Testis (tissue), 3 donors: ENCODE results near the gene SMOC2. TPM values are rescaled to one million over a fixed set of nuclear protein-coding genes. Genes with fewer than 3 reads are reported as not detected.
"Not testable (repeated sequence)": the region's sequence is repeated elsewhere in the genome, so short reads cannot be mapped to it uniquely, and the experiment has no call there.

Experiments
- DNase-seq: peaks from one replicate; pipeline ENCODE4 v3.0.0-alpha.2; 2019
- H3K27ac ChIP-seq, 2 donors: fragments of 200-600 bp; sonication (generic); one replicate each; pipeline ENCODE4 v1.5.1; 2019
- H3K27me3 ChIP-seq: fragments of 200-600 bp; sonication (generic); one replicate; pipeline ENCODE4 v1.5.1; 2019
- H3K36me3 ChIP-seq: fragments of 200-600 bp; sonication (generic); one replicate; pipeline ENCODE4 v1.5.1; 2017; ENCODE audit warnings: low read depth; ENCODE audit errors: missing control alignments
- H3K4me1 ChIP-seq: fragments of 200-600 bp; sonication (generic); one replicate; pipeline ENCODE4 v1.5.1; 2019
- H3K4me3 ChIP-seq, 2 donors: fragments of 200-600 bp; sonication (generic); one replicate each; pipeline ENCODE4 v1.5.1; 2017 to 2019
- H3K9me3 ChIP-seq: fragments of 200-600 bp; sonication (generic); one replicate; pipeline ENCODE4 v1.5.1; 2017
- CTCF ChIP-seq, 3 experiments: fragments of 450-650 bp in 2 of 3; fragments of 200-600 bp in 1 of 3; sonication (generic) in 1 of 3; IDR thresholded peaks; one replicate each; pipeline ENCODE4 v1.5.1; 2016 to 2019; ENCODE audit warnings: antibody characterized with exemption in 3 of 3, mild to moderate bottlenecking in 2 of 3, moderate library complexity in 1 of 3
- POLR2A ChIP-seq: fragments of 450-650 bp; IDR thresholded peaks from one replicate; pipeline ENCODE4 v1.6.1; 2017; ENCODE audit warnings: antibody characterized with exemption, mild to moderate bottlenecking, moderate library complexity
- WGBS, 2 donors: methylation state at CpG; one replicate each; pipeline ENCODE4 v1.1.5; 2018; 5-methylcytosine and 5-hydroxymethylcytosine counted together
- intact Hi-C: fragments of 100-400 bp; cut with DNase I; formaldehyde crosslinking; loops from one replicate; pipeline ENCODE4 v1.15.1; 2023; ENCODE audit warnings: low total_unique reads
- polyA plus RNA-seq: library from polyadenylated mRNA; stranded (reverse); fragments of 350-450 nt; fragmentation: Illumina TruSeq; extraction: RNeasy Lipid Tissue Mini Kit (QIAGEN cat#74804); gene quantifications from one replicate; pipeline ENCODE4 v1.2.3, GENCODE V29; 2014; ENCODE audit warnings: low read depth, low replicate concordance; ENCODE audit not compliant: insufficient read depth
- total RNA-seq, 2 donors: library from RNA; depleted of rRNA; stranded (reverse); fragments of >200 nt; gene quantifications; one replicate each; pipeline ENCODE4 v1.2.3, GENCODE V29; 2016

The SMOC2 gene
- total and polyA plus RNA-seq, 3 donors from 2014 or later = 78.4 to 140 (median 110) TPM

DNA sequence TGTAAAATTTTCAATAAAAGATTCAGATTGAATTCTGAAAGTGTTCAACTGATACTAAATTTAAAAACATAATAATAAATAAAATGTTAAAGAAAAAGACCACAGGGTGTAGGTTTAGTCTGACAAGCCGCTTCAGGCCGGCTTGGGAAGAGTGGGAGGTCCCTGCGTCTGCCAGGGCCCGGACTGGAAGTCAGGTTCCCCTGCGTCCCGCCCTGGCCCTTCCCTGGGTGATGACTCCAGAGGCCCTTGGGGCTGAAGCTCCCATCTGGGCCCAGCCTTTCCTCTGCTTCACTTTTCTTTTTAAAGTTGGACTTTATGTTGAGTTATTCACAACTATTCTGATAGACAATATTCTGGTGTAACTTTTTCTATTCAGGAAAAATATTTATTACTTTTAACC lies 93.3 kb downstream of the SMOC2 start:
- no peak for DNase-seq
- Histone ChIP-seq H3K9me3 (no peaks in the 10 kb centered on the region), H3K4me3 (no peak overlapping the region), H3K27me3 (no peaks in the 10 kb centered on the region), H3K4me1 (peaks cover 35% of the 10 kb centered on the region), H3K36me3 (no peaks in the 10 kb centered on the region), H3K27ac (peak overlapping the region in 1 of 2 donors; percentile 80)
- WGBS, 2 donors = 51 to 65% methylated on average over 6 of the region's 6 CpGs
- intact Hi-C loops = no loop called here
- no peak for TF ChIP-seq POLR2A
- no peak for TF ChIP-seq CTCF (IDR thresholded peaks at IDR 0.05)

DNA sequence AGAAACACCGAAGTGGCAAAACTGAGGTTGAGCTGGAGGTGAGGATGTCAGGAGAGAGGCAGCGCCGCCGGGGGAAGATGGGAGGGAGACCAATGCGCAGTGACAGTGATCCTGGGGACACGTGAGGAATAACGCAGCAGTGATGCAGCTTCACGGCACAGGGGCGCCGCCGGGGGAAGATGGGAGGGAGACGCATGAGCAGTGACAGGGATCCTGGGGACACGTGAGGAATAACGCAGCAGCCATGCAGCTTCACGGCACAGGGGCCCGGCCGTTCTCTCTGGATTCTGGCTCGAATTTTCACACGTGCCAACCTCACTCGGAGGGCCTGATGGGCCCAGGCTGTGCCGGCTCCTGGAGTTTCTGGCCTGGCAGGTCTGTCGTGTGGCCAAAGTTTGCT lies 94.7 kb downstream of the SMOC2 start:
- Histone ChIP-seq H3K9me3 (no peaks in the 10 kb centered on the region), H3K36me3 (no peaks in the 10 kb centered on the region), H3K27ac (peak overlapping the region; percentile 75 to 82), H3K27me3 (no peaks in the 10 kb centered on the region), H3K4me3 (no peak overlapping the region), H3K4me1 (peaks cover 49% of the 10 kb centered on the region)
- intact Hi-C loops = no loop called here
- DNase-seq = no peak
- 73 to 91% methylated on average over 18 to 22 of the region's 22 CpGs for WGBS, 2 donors
- no peak for TF ChIP-seq POLR2A
- no peak for TF ChIP-seq CTCF (IDR thresholded peaks at IDR 0.05)

DNA sequence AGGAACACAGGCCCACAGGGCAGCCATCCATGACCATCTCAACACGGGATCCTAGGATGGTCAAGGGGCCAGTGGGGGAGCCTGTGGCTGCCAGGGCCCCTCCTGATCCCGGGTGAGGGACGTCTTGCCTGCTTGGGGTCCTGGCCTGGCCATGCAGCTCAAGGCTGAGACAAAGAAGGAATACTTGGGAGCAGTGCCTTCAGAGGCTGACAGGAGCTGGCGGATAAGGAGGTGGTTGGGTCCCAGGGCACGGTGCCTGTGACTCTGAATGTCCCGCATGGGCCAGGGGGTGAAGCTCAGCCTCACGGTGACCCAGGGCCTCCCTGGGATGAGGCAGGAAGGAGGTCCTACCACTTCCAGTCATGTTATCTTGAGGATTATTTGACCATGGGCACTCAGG lies 95.2 kb downstream of the SMOC2 start:
- DNase-seq = no peak
- no peak for TF ChIP-seq CTCF (IDR thresholded peaks at IDR 0.05)
- TF ChIP-seq POLR2A = no peak
- H3K9me3 ChIP-seq = no peaks in the 10 kb centered on the region
- H3K4me3 ChIP-seq = no peak overlapping the region
- 45 to 51% methylated on average over 6 to 7 of the region's 7 CpGs for WGBS, 2 donors
- no peaks in the 10 kb centered on the region for H3K36me3 ChIP-seq
- peak overlapping the region; percentile 75 to 82 for H3K27ac ChIP-seq
- H3K4me1 ChIP-seq = peaks cover 54% of the 10 kb centered on the region
- no peaks in the 10 kb centered on the region for H3K27me3 ChIP-seq
- intact Hi-C loops = no loop called here

DNA sequence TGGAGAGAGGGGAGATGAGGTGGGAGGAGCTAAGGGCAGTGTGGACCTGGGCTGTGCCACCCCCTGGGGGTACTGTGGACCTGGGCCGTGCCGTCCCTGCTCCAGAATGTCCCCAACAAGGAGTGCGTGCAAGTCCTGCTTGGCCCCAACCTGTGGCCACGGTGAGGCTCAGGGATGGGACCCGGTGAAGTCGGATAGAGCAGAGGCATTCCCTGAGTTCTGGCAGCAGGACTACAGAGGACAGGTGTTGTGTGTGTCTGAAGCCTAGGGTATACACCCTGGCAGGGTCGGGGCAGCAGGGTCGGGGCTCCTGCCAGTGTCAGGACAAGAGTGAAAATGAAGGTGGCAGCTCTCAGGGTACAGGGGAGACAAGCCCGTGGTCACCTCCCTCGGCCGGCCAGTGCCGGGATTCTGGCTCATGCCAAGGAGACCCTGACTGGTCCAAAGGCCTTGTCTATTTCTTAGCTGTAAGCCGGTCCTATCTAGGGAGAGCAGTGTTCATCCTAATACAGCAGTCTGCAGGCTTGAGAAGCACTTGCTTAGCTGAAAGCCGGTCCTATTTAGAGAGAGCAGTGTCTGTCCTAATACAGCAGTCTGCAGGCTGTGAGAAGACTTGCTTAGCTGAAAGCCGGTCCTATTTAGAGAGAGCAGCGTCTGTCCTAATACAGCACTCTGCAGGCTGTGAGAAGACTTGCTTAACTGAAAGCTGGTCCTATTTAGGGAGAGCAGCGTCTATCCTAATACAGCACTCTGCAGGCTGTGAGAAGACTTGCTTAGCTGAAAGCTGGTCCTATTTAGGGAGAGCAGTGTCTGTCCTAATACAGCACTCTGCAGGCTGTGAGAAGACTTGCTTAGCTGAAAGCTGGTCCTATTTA lies 95.9 kb downstream of the SMOC2 start:
- 70 to 71% methylated on average over 17 of the region's 17 CpGs for WGBS, 2 donors
- TF ChIP-seq POLR2A (no peak), CTCF (IDR thresholded peaks at IDR 0.05) (no peak)
- H3K9me3 ChIP-seq = no peaks in the 10 kb centered on the region
- peaks cover 61% of the 10 kb centered on the region for H3K4me1 ChIP-seq
- H3K27me3 ChIP-seq = no peaks in the 10 kb centered on the region
- peak overlapping the region; percentile 75 to 82 for H3K27ac ChIP-seq
- no peak for DNase-seq
- intact Hi-C loops = no loop called here
- H3K4me3 ChIP-seq = no peak overlapping the region
- no peaks in the 10 kb centered on the region for H3K36me3 ChIP-seq

GRCh38 chr6:168537540-168537884 lies 96.5 kb downstream of the SMOC2 start:
- Histone ChIP-seq H3K9me3 (no peaks in the 10 kb centered on the region), H3K4me3 (no peak overlapping the region), H3K27me3 (no peaks in the 10 kb centered on the region), H3K4me1 (peaks cover 65% of the 10 kb centered on the region), H3K36me3 (no peaks in the 10 kb centered on the region), H3K27ac (peak overlapping the region; percentile 75 to 82)
- TF ChIP-seq POLR2A (no peak), CTCF (IDR thresholded peaks at IDR 0.05) (no peak)
- 48 to 70% methylated on average over 6 to 10 of the region's 10 CpGs for WGBS, 2 donors
- no peak for DNase-seq
- intact Hi-C loops = no loop called here

- Histone ChIP-seq H3K27ac (peak overlapping the region; percentile 75 to 83), H3K4me1 (peaks cover 69% of the 10 kb centered on the region)
- 68 to 69% methylated on average over 9 to 14 of the region's 14 CpGs for WGBS, 2 donors
- intact Hi-C loops, H3K36me3 ChIP-seq, DNase-seq, H3K9me3 ChIP-seq, H3K4me3 ChIP-seq, H3K27me3 ChIP-seq: not testable (repeated sequence)
Measured at GRCh38 chr6:168538188-168538891, 97.4 kb downstream of the SMOC2 start.
